Heart left ventricle (tissue), 16 donors: ENCODE measurements around the gene SARNP. TPM values are rescaled to one million over a fixed set of nuclear protein-coding genes. Genes with fewer than 3 reads are reported as not detected.

Experiments used
- ATAC-seq, 4 donors: fragments of 200-7000 bp; cut with Tn5 transposase; one replicate each; pipeline ENCODE4 v1.9.1; 2020 to 2022; ENCODE audit warnings: moderate library complexity in 4 of 4, mild to moderate bottlenecking in 3 of 4, moderate number of reproducible peaks in 1 of 4
- DNase-seq, 5 donors: peaks; one replicate each; pipeline ENCODE4 v3.0.0-alpha.2; 2020
- H3K27ac ChIP-seq, 12 donors: fragments of 200-600 bp; sonication (generic) in 4 of 12; one replicate each; pipeline versions ENCODE4 v1.5.0 to v1.8.0; 2016 to 2022; ENCODE audit warnings: mild to moderate bottlenecking in 2 of 12
- H3K27me3 ChIP-seq, 9 donors: fragments of 200-600 bp; sonication (generic) in 2 of 9; one replicate each; pipeline versions ENCODE4 v1.5.1 to v1.8.0; 2016 to 2022; ENCODE audit warnings: mild to moderate bottlenecking in 3 of 9
- H3K36me3 ChIP-seq, 9 donors: fragments of 200-600 bp; sonication (generic) in 2 of 9; one replicate each; pipeline versions ENCODE4 v1.5.0 to v1.8.0; 2018 to 2022; ENCODE audit warnings: mild to moderate bottlenecking in 2 of 9
- H3K4me1 ChIP-seq, 12 donors: fragments of 200-600 bp; sonication (generic) in 4 of 12; one replicate each; pipeline versions ENCODE4 v1.5.0 to v1.8.0; 2016 to 2022; ENCODE audit warnings: mild to moderate bottlenecking in 3 of 12
- H3K4me3 ChIP-seq, 12 donors: fragments of 200-600 bp; sonication (generic) in 4 of 12; one replicate each; pipeline versions ENCODE4 v1.5.0 to v1.8.0; 2017 to 2022; ENCODE audit warnings: mild to moderate bottlenecking in 9 of 12, moderate library complexity in 4 of 12
- H3K9me3 ChIP-seq, 12 donors: fragments of 200-600 bp; sonication (generic) in 4 of 12; one replicate each; pipeline versions ENCODE4 v1.5.0 to v1.8.0; 2016 to 2022; ENCODE audit warnings: mild to moderate bottlenecking in 1 of 12
- POLR2A ChIP-seq, 2 donors: fragments of 450-650 bp; IDR thresholded peaks; one replicate each; pipeline ENCODE4 v1.6.1; 2017; ENCODE audit warnings: antibody characterized with exemption in 2 of 2, mild to moderate bottlenecking in 2 of 2, moderate library complexity in 2 of 2
- WGBS, 4 donors: extraction: QIAGEN DNeasy Blood & Tissue Kit in 2 of 4; methylation state at CpG; one replicate each; pipeline versions ENCODE4 v1.1.5 to v1.1.7; 2013 to 2018; 5-methylcytosine and 5-hydroxymethylcytosine counted together
- intact Hi-C, 10 donors: fragments of 100-400 bp; cut with DNase I; formaldehyde crosslinking; loops; one replicate each; pipeline versions ENCODE4 v1.11.1 to v1.14.2; 2022
- polyA plus RNA-seq, 2 donors: library from polyadenylated mRNA; stranded (reverse); fragments of 200-250 nt; gene quantifications; one replicate each; pipeline ENCODE4 v1.2.3, GENCODE V29; 2013
- total RNA-seq, 9 donors: library from RNA; depleted of rRNA in 2 of 9; stranded (reverse); fragments of >200 nt in 2 of 9; fragmentation: NEBNext Ultra II Directional in 3 of 9; extraction: Animal tissue kit (Norgen Biotek cat#: 25700) in 3 of 9; gene quantifications; one replicate each; pipeline versions ENCODE4 v1.1.0 to v1.2.4, GENCODE V29; 2016 to 2023
- TF ChIP-seq, protein P1 (sequence below), 12 donors: fragments of 200-600 bp; sonication (generic) in 4 of 12; IDR thresholded peaks; one replicate each; pipeline versions ENCODE4 v1.5.0 to v1.8.0; 2018 to 2022; ENCODE audit warnings: antibody characterized with exemption in 12 of 12, mild to moderate bottlenecking in 5 of 12
- donor health status: ischemic (EF 13 %, LVEDD 7.1; RV severe dilation, severe dysfunction).
- donor health status: healthy with polysubstance abuse.
- donor health status: DM: no; HTN: yes; CAD: no.
- donor health status: DM: no; HTN: no; CAD: no.
- donor health status: ischemic (EF 25% LVEDD 6.9; RV normal size, moderate dysfunction).
- donor health status: ischemic (EF 25% LVEDD 5.7; RV mildly dilated, moderate dysfunction).
- donor health status: healthy.
- donor health status: DM: yes; HTN: yes; CAD: no.
- donor health status: ischemic (EF 35%, LVEDD 5.7; RV mildly dilated, moderate dysfunction).
- donor health status: nonischemic (EF 11% LVEDD 7.7; RV severe dilation, severe dysfunction).
- donor health status: DM: yes; HTN: yes; CAD: no.
- donor health status: PGD.
- donor health status: ischemic (EF 29% LVEDD 5.4; RV normal size, mild dysfunction).
- donor health status: nonischemic (EF 23%, LVEDD 6.1; RV moderate dilation, normal function).

SARNP gene
- total and polyA plus RNA-seq, 11 donors, result 47.2 to 138 (median 55.9) TPM

DNA sequence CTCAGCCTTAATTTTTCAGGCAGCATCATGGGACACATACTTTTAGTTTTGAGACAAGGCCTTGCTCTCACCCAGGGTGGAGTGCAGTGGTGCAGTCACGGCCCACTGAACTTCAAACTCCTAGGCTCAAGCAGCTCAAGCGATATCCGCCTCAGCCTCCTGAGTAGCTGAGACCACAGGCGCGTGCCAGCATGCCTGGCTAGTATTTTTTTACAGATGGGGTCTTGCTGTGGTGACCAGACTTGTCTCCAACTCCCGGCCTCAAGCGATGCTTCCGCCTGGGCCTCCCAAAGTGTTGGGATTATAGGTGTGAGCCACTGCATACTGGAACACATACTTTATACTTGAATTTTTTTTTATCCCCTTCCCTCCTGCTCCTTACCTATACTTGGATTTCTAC lies 94.6 kb downstream of the SARNP start:
- Histone ChIP-seq H3K9me3 (no peaks in the 10 kb centered on the region), H3K27me3 (no peaks in the 10 kb centered on the region), H3K4me3 (no peak overlapping the region), H3K27ac (peak overlapping the region in 6 of 12 donors; percentile 18 to 99 (median 44)), H3K36me3 (peaks cover 0 to 65% (median 36%) of the 10 kb centered on the region in 9 donors), H3K4me1 (peaks cover 10 to 90% (median 80%) of the 10 kb centered on the region in 12 donors)
- TF ChIP-seq, protein P1, sequence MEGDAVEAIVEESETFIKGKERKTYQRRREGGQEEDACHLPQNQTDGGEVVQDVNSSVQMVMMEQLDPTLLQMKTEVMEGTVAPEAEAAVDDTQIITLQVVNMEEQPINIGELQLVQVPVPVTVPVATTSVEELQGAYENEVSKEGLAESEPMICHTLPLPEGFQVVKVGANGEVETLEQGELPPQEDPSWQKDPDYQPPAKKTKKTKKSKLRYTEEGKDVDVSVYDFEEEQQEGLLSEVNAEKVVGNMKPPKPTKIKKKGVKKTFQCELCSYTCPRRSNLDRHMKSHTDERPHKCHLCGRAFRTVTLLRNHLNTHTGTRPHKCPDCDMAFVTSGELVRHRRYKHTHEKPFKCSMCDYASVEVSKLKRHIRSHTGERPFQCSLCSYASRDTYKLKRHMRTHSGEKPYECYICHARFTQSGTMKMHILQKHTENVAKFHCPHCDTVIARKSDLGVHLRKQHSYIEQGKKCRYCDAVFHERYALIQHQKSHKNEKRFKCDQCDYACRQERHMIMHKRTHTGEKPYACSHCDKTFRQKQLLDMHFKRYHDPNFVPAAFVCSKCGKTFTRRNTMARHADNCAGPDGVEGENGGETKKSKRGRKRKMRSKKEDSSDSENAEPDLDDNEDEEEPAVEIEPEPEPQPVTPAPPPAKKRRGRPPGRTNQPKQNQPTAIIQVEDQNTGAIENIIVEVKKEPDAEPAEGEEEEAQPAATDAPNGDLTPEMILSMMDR (IDR thresholded peaks at IDR 0.05), result no peak
- no peak for TF ChIP-seq POLR2A (IDR thresholded peaks at IDR 0.05)
- no peak for ATAC-seq
- WGBS, 4 donors, result 87 to 96% (median 94%) methylated on average over 8 of the region's 8 CpGs
- intact Hi-C loops, result loop anchor here in 4 of 10 donors (5.0 kb wide), 1 partner anchor 41 kb away; a partner anchor contains a TSS
- DNase-seq, result peak in 2 of 5 donors; percentile 13 to 24

DNA sequence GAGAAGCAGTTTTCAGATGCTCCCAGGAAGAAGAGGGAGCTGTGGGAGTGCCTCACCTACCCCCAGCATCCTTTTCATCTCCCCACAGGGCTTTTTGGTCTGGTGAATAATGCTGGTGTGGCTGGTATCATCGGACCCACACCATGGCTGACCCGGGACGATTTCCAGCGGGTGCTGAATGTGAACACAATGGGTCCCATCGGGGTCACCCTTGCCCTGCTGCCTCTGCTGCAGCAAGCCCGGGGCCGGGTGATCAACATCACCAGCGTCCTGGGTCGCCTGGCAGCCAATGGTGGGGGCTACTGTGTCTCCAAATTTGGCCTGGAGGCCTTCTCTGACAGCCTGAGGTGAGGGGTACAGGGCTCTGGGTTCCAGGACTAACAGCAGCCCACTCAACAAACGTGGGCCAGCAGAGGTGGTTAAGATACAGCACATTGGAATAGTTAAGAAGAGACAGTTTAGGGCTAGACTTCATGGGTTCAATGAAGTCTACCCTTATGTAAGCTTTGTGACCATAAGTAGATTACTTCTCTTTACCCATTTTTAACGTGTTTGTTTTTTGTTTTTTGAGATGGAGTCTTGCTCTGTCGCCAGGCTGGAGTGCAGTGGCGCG lies 95.8 kb downstream of the SARNP start:
- H3K36me3 ChIP-seq, result peaks cover 0 to 56% (median 31%) of the 10 kb centered on the region in 9 donors
- TF ChIP-seq, protein P1 (IDR thresholded peaks at IDR 0.05), result no peak
- TF ChIP-seq POLR2A (IDR thresholded peaks at IDR 0.05), result no peak
- H3K27ac ChIP-seq, result peak overlapping the region in 10 of 12 donors; percentile 19 to 99 (median 95)
- H3K4me1 ChIP-seq, result peaks cover 6 to 90% (median 82%) of the 10 kb centered on the region in 12 donors
- no peak overlapping the region for H3K4me3 ChIP-seq
- no peaks in the 10 kb centered on the region for H3K9me3 ChIP-seq
- DNase-seq (peak in 2 of 5 donors; percentile 37 to 62), ATAC-seq (no peak)
- H3K27me3 ChIP-seq, result no peaks in the 10 kb centered on the region
- intact Hi-C loops, result loop anchor here in 8 of 10 donors (1.0 to 5.0 kb wide), 3 partner anchors 39 to 41 kb away; a partner anchor contains a TSS
- WGBS, 4 donors, result 65 to 82% (median 76%) methylated on average over 13 to 14 of the region's 14 CpGs

DNA sequence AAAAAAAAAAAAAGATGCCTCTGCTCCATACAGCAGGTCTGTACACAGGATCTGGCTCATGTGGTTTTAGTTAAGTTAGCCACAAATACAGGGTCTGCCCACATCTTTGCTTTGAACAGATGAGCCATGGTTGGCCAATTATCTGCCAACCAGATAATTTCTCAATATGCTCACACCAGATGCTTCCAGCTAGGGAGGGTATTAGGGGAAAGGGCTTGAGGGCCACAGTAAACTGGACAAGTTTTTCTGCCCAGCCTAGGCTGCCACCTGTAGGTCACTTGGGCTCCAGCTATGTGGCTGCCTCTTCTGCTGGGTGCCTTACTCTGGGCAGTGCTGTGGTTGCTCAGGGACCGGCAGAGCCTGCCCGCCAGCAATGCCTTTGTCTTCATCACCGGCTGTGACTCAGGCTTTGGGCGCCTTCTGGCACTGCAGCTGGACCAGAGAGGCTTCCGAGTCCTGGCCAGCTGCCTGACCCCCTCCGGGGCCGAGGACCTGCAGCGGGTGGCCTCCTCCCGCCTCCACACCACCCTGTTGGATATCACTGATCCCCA lies 96.6 kb downstream of the SARNP start:
- ATAC-seq, result peak; percentile 44 to 67 (median 62)
- H3K27ac ChIP-seq, result peak overlapping the region; percentile 22 to 99 (median 93)
- TF ChIP-seq POLR2A (IDR thresholded peaks at IDR 0.05), result peak in 1 of 2 donors; percentile 19
- TF ChIP-seq, protein P1 (IDR thresholded peaks at IDR 0.05), result peak; percentile 42 to 77 (median 59)
- no peaks in the 10 kb centered on the region for H3K9me3 ChIP-seq
- 8 to 32% (median 17%) methylated on average over 5 to 9 of the region's 9 CpGs for WGBS, 4 donors
- H3K36me3 ChIP-seq, result peaks cover 0 to 49% (median 24%) of the 10 kb centered on the region in 9 donors
- intact Hi-C loops, result loop anchor here in 8 of 10 donors (1.0 to 5.0 kb wide), 4 partner anchors 39 to 62 kb away; a partner anchor contains a TSS
- H3K27me3 ChIP-seq, result no peaks in the 10 kb centered on the region
- peak overlapping the region in 1 of 12 donors; percentile 15 for H3K4me3 ChIP-seq
- H3K4me1 ChIP-seq, result peaks cover 4 to 90% (median 79%) of the 10 kb centered on the region in 12 donors
- peak; percentile 54 to 88 (median 77) for DNase-seq

DNA sequence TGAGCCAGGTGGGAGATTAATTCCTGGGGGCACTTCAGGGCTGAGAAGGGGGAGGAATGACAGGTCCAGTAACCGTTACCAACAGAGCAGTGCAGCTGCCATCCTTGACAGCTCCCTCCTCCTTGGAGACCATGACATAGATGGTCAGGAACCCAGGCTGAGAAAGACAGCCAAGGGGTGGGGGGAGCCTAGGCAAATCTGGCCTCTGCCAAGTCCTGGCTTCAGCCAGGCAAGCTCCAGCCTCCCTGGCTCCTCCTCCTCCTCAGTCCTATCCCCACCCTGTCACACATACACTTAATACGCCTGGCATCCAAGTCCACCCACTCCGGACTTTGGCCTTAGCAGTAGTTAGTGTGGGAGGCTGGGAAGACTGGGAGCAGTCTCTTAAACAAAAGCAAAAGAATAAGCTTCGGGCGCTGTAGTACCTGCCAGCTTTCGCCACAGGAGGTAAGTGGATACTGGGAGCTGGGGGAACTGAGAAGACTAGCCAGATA lies 97.4 kb downstream of the SARNP start, which contains the start of gene RDH5:
Gene RDH5, plus strand, starts transcription at position 323 of the 494 bp plus-strand sequence. CDS start 792 bp downstream, outside the sequence.
- peak in 4 of 5 donors; percentile 67 to 91 (median 76) for DNase-seq

More for the DNA sequence above, 97.4 kb downstream of the SARNP start, which contains the start of gene RDH5:
- no peaks in the 10 kb centered on the region for H3K27me3 ChIP-seq
- H3K27ac ChIP-seq, result peak within 1 kb of the TSS; percentile 31 to 99 (median 93)
- intact Hi-C loops, result loop anchor here in 6 of 10 donors (1.0 to 5.0 kb wide), 3 partner anchors 38 to 61 kb away; a partner anchor contains a TSS
- peaks cover 0 to 40% (median 15%) of the 10 kb centered on the region in 9 donors for H3K36me3 ChIP-seq
- H3K9me3 ChIP-seq, result no peaks in the 10 kb centered on the region
- peak within 1 kb of the TSS in 1 of 12 donors; percentile 15 for H3K4me3 ChIP-seq
- 34 to 58% (median 50%) methylated on average over 6 of the region's 6 CpGs for WGBS, 4 donors
- peak; percentile 15 to 66 (median 54) for ATAC-seq
- TF ChIP-seq POLR2A (IDR thresholded peaks at IDR 0.05), result no peak
- TF ChIP-seq, protein P1 (IDR thresholded peaks at IDR 0.05), result no peak
- peaks cover 3 to 92% (median 78%) of the 10 kb centered on the region in 12 donors for H3K4me1 ChIP-seq
